ENCODE measurements around the gene ARPC4.
"Not testable (repeated sequence)": the region's sequence is repeated elsewhere in the genome, so short reads cannot be mapped to it uniquely, and the experiment has no call there.

ARPC4 gene

GRCh38 chr3:9820946-9821345 lies 28.1 kb downstream of the ARPC4 start:
- no peak for DNase-seq (ENCODE audit: low read depth in 2 of 2)

DNA sequence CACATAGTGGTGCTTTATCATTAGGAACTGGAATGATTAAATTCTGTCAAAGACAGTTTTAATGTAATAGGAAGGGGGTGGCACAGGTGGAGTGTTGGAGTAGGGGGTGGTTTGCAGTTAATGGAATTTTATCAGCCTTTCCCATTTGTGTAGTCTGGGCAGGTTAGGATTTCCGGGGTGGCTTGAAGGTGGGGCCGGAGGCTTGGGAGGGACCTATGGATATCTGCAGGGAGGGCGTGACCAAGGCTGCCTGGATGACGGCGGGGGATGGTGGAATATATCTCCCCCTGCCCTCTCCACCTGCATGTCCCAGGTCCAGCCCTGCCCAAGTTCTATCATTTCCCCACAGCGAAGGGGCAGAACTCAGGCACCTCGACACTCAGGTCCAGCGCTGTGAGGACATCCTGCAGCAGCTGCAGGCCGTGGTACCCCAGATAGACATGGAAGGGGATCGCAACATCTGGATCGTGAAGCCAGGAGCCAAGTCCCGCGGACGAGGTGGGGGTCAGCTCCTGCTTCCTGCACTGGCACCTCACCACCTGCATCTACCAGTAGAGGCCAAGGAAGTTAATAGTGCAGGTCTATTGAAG lies 32.7 kb downstream of the ARPC4 start:
- no peak for DNase-seq (ENCODE audit: low read depth in 2 of 2)

GRCh38 chr3:9826815-9827573 lies 34.1 kb downstream of the ARPC4 start:
- no peak for DNase-seq (ENCODE audit: low read depth in 2 of 2)

DNA sequence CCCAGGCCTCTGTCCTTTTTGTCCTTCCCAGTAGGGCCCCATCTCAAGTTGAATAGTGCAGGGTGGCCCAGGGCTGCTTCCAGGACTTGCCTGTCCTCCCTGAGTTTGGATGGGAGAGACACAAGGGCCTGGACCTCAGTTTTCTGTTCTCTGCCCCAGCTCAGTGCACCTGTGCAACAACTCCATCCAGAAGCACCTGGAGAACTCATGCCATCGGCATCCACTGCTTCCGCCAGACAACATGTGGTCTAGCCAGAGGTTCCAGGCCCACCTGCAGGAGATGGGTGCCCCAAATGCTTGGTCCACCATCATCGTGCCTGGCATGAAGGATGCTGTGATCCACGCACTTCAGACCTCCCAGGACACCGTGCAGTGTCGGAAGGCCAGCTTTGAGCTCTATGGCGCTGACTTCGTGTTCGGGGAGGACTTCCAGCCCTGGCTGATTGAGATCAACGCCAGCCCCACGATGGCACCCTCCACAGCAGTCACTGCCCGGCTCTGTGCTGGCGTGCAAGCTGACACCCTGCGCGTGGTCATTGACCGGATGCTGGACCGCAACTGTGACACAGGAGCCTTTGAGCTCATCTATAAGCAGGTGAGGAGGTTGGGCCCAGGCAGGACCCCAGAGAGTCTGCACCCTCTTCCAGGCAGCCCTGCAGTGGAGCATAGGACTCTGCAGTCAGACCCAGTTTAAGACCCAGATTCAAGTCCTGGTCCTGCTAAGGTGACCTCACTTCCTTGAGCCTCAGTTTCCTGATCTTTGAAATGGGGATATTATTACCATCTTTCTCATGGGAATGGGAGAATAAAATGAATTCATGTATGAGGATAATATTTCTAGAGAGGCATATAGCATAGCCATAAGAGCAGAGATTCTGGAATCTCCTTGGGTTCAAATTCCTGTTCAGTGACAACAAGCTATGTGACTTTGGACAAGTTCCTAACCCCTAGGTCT lies 36.2 kb downstream of the ARPC4 start:
- no peak for DNase-seq (ENCODE audit: low read depth in 2 of 2)

DNA sequence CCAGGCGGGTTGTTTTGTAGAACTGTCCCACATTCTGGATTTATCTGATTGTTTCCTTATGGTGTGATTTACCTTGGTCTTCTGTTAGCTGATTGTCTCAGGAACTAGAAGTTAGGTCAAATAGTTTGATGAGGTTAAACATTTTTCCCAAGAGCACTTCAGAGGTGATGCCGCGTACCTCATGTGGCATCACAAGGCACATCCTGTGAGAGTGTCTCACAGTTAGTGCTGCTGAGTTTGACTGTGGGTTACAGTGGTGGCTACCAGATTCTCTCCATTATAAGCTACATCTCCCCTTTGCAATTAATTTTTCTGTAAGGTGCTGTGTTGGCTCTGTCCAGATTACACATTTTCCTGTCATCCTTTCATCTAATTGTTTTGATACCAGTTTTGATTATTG lies 38.4 kb downstream of the ARPC4 start:
- DNase-seq (ENCODE audit: low read depth in 2 of 2), result no peak

- DNase-seq (ENCODE audit: low read depth in 2 of 2), result no peak
Observed at GRCh38 chr3:9833078-9833477, 40.2 kb downstream of the ARPC4 start.

DNA sequence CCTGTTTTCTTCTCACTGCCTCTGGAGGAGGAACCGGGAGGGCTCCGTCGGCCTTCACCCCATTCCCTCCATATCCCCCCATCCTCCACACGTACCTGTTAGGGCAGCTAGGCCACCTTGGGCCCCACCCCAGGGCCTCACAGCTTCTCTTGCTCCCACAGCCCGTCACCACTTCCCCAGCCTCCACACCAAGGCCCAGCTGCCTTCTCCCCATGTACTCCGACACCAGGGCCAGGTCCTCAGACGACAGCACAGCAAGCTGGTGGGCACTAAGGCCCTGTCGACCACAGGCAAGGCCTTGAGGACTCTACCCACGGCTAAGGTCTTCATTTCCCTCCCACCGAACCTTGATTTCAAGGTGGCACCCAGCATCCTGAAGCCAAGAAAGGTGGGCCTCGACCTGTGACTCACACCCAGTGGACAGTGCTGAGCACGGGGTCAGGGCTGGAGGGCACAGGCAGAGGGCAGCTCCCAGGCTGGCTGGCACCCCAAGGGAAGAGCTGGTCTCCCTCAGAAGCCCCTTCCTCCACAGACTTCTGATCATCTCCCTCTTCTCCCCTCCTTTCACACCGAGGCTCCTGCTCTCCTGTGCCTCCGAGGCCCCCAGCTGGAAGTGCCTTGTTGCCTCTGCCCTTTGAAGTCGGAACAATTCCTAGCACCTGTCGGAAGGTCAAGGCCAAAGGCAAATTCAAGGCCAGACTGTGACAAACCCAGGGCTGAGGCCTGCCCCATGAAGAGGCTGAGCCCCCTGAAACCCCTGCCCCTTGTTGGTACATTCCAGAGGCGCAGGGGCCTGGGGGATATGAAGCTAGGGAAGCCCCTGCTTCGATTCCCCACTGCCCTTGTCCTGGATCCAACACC lies 41.9 kb downstream of the ARPC4 start:
- DNase-seq (ENCODE audit: low read depth in 2 of 2), result no peak

- no peak for DNase-seq (ENCODE audit: low read depth in 2 of 2)
Observed at GRCh38 chr3:9837701-9838582, 45.1 kb downstream of the ARPC4 start.

- DNase-seq (ENCODE audit: low read depth in 2 of 2), result no peak
Observed at GRCh38 chr3:9838856-9839255, 46.0 kb downstream of the ARPC4 start.

GRCh38 chr3:9841015-9841414 lies 48.1 kb downstream of the ARPC4 start:
- DNase-seq (ENCODE audit: low read depth in 2 of 2), result no peak

DNA sequence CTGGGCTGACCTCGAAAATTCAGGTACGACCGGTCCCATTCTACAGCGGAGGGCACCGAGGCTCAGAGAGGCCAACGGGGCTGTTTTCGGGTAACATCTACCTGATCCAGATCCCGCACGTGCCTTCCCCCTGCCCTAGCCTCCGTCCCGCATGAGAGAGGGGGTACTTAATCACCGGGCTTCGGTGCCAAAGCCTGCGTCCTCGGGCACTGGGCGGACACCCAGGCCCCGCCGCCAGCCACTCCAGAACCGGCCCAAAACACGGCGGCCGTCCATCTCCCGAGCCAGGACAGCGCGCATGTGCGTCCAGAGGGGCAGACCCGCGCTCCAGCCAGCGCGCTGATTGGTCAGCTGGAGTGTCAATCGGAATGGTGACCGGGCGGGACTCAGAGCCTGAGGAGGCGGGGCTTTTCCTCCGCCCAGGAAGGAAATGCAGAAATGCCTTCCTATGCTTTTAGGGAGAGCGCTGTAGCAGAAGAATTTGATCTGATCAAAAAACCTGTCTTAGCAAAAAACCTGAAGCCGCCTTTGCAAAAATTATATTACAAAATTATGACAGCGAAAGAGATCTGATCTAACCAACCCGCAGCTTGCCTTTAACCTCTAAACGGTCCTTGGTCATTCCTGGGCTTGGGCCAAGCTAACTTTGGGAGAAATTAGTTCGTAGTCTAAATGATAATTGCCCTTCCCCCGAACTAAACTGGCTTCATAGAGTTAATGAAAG lies 51.0 kb downstream of the ARPC4 start, which contains the start of gene RPUSD3:
TSS of gene RPUSD3 (minus strand) at position 294 of the 724 bp plus-strand sequence. CDS start at position 276, 18 bp downstream.
- DNase-seq (ENCODE audit: low read depth in 2 of 2), result peak; percentile 93 to 98

DNA sequence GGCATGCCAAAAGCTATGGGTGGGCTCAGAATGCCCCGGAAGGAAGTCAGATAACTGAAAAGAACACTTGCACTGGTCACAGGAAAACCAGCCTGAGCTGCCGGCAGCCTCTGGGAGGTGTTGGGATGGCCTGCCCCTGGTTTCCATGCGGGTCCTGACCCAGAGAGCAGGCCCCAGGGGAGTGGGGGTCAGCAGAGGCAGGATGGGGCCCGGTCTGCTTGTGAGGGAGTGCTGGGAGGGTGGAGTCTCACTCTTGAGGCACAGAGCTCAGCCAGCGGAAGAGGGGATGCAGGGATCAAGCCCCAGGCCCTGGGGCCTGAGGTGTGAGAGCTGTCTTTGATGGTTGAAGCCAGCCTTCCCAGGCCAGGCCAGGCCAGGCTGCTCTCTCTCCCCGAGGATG lies 53.3 kb downstream of the ARPC4 start:
- DNase-seq (ENCODE audit: low read depth in 2 of 2), result no peak

GRCh38 chr3:9846931-9847488 lies 54.1 kb downstream of the ARPC4 start:
- no peak for DNase-seq (ENCODE audit: low read depth in 2 of 2)

DNA sequence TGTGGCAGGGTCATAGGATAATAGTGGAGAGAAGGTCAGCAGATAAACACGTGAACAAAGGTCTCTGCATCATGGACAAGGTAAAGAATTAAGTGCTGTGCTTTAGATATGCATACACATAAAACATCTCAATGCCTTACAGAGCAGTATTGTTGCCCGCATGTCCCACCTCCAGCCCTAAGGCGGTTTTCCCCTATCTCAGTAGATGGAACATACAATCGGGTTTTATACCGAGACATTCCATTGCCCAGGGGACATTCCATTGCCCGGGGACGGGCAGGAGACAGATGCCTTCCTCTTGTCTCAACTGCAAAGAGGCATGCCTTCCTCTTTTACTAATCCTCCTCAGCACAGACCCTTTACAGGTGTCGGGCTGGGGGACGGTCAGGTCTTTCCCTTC lies 55.0 kb downstream of the ARPC4 start:
- DNase-seq (ENCODE audit: low read depth in 2 of 2), result not testable (repeated sequence)

DNA sequence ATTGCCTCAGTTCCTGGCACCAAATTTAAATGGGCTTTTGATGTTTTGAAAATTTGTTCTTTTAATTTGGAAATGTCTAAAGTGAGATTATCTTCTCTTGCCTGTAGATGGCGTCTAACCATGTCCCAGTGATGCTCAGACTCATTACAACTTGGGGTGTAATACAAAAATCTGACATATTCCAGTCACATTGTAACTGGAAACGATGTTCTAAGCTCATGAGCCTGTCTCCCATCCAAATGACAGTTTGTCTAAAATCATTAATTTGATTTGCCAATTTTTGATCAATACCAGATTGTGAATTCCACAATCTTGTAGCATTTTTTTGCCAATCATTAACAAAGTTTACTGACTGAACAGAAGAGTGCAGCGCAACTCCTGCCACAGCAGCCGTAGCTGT lies 56.0 kb downstream of the ARPC4 start:
- DNase-seq (ENCODE audit: low read depth in 2 of 2), result not testable (repeated sequence)

DNA sequence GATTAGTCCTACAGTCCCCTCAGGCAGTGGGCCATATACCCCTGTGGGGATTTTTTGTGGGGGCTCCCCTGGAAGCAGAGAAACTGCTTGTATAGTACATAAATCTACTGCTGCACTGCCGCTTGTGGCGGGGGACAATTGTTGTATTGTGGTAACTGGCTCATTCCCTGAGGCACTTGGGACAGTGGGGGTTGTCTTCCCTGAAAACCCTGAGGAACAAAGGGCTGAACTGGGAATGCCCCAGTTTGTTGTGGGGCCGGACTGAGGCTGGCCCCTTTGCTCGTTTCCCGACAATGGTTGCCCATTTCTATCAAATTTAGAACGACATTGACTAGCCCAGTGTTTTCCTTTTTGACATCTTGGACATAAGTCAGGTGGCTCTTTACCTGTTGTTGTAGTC lies 58.5 kb downstream of the ARPC4 start:
- DNase-seq (ENCODE audit: low read depth in 2 of 2), result not testable (repeated sequence)

GRCh38 chr3:9851926-9852325 lies 59.0 kb downstream of the ARPC4 start:
- not testable (repeated sequence) for DNase-seq (ENCODE audit: low read depth in 2 of 2)

DNA sequence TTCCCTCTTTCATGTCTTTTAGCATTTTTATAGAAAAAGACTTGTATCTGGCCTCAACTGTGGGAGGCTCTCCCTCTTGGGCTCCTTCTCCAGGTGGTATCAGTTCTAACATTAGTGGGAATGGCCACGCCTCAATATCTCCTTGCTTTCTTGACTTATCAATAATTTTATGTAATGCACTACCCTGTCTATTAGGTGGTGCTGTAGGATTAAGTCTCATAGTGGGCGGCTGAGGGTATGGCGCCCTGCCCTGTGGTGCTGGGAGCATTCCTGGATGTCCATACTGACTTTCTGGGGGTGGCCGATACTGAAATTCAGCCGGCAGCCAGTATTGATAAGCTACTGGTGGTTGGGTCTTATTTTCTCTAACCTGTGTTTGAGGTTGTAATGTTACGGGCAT lies 59.6 kb downstream of the ARPC4 start:
- DNase-seq (ENCODE audit: low read depth in 2 of 2), result no peak

GRCh38 chr3:9854291-9854940 lies 61.5 kb downstream of the ARPC4 start:
- DNase-seq (ENCODE audit: low read depth in 2 of 2), result not testable (repeated sequence)

Data from stimulated activated CD8-positive, alpha-beta memory T cell treated with anti-CD3 and anti-CD28 coated beads, Interleukin-7, amount 100 ng/mL, for 1 hour (primary cell).